Forelimb muscle (tissue), 1 donor: Measurements from ENCODE around the gene ZNF552. TPM values are rescaled to one million over a fixed set of nuclear protein-coding genes. Genes with fewer than 3 reads are reported as not detected.
"Not testable (repeated sequence)": the region's sequence is repeated elsewhere in the genome, so short reads cannot be mapped to it uniquely, and the experiment has no call there.

ENCODE experiments used
- DNase-seq: peaks from one replicate; pipeline ENCODE4 v3.0.0-alpha.2; 2013; ENCODE audit warnings: low read depth
- polyA plus RNA-seq: library from polyadenylated mRNA; unstranded; fragments of 120-200 nt; gene quantifications from one replicate; pipeline ENCODE4 v1.2.1, GENCODE V29; 2013; ENCODE audit not compliant: insufficient read length

ZNF552 gene
- 5.4 TPM for polyA plus RNA-seq

- peak; percentile 89 for DNase-seq
Observed at GRCh38 chr19:57814505-57815246, at the start of gene ZNF552. TSS of gene ZNF552 (minus strand) at chr19:57814913. CDS start at chr19:57814743, 170 bp downstream.

- not testable (repeated sequence) for DNase-seq
Observed at GRCh38 chr19:57862351-57862750, 47.6 kb upstream of the ZNF552 start.

GRCh38 chr19:57854117-57854516 is 39.4 kb upstream of the ZNF552 start:
- DNase-seq: not testable (repeated sequence)

GRCh38 chr19:57851812-57852603 is 37.3 kb upstream of the ZNF552 start:
- DNase-seq: not testable (repeated sequence)

GRCh38 chr19:57850553-57851017 is 35.9 kb upstream of the ZNF552 start:
- DNase-seq: no peak

- DNase-seq: peak; percentile 67
Observed at GRCh38 chr19:57849666-57850473, 35.2 kb upstream of the ZNF552 start, which contains the start of gene ZNF587. TSS of gene ZNF587 (plus strand) at chr19:57849859. CDS start at chr19:57850039, 180 bp downstream.

- DNase-seq: not testable (repeated sequence)
Observed at GRCh38 chr19:57849162-57849665, 34.5 kb upstream of the ZNF552 start.

- not testable (repeated sequence) for DNase-seq
Observed at GRCh38 chr19:57847164-57847563, 32.5 kb upstream of the ZNF552 start.

GRCh38 chr19:57841122-57841763 is 26.5 kb upstream of the ZNF552 start:
- DNase-seq: no peak

GRCh38 chr19:57838622-57839191 is 24.0 kb upstream of the ZNF552 start:
- not testable (repeated sequence) for DNase-seq

- not testable (repeated sequence) for DNase-seq
Observed at GRCh38 chr19:57836991-57837390, 22.3 kb upstream of the ZNF552 start.

GRCh38 chr19:57830071-57830602 is 15.4 kb upstream of the ZNF552 start, which contains the start of gene ZNF587B:
TSS of gene ZNF587B (plus strand) at chr19:57830299. CDS start at chr19:57830529, 230 bp downstream.
- DNase-seq: no peak

- no peak for DNase-seq
Observed at GRCh38 chr19:57829316-57829715, 14.6 kb upstream of the ZNF552 start.

- DNase-seq: no peak
Observed at GRCh38 chr19:57825511-57825910, 10.8 kb upstream of the ZNF552 start.

- DNase-seq: not testable (repeated sequence)
Observed at GRCh38 chr19:57823608-57824007, 8.9 kb upstream of the ZNF552 start.

- DNase-seq: not testable (repeated sequence)
Observed at GRCh38 chr19:57823155-57823554, 8.4 kb upstream of the ZNF552 start.

- DNase-seq: not testable (repeated sequence)
Observed at GRCh38 chr19:57821501-57821900, 6.8 kb upstream of the ZNF552 start.

- not testable (repeated sequence) for DNase-seq
Observed at GRCh38 chr19:57821095-57821494, 6.4 kb upstream of the ZNF552 start.

- no peak for DNase-seq
Observed at GRCh38 chr19:57820599-57820998, 5.9 kb upstream of the ZNF552 start.
